BLaER1 treated with 17β-estradiol and CSF1 and Interleukin-3, amounts not matched to agents 10 nM and 100 nM (cell line): ENCODE measurements around the gene LRRC18.

ENCODE experiments used
- H3K27ac ChIP-seq, 11 experiments: shearing (Covaris generic); formaldehyde crosslinking; 2 replicates each; pipeline ENCODE4 v1.8.1; 2022
- H3K27me3 ChIP-seq, 11 experiments: shearing (Covaris generic); formaldehyde crosslinking; 2 replicates each; pipeline ENCODE4 v1.8.1; 2022
- H3K36me3 ChIP-seq, 11 experiments: shearing (Covaris generic); formaldehyde crosslinking; 2 replicates each; pipeline ENCODE4 v1.8.1; 2022
- H3K4me1 ChIP-seq, 10 experiments: shearing (Covaris generic); formaldehyde crosslinking; 2 replicates each; pipeline ENCODE4 v1.8.1; 2022
- H3K4me2 ChIP-seq, 11 experiments: shearing (Covaris generic); formaldehyde crosslinking; 2 replicates each; pipeline ENCODE4 v1.8.1; 2022
- H3K4me3 ChIP-seq, 10 experiments: shearing (Covaris generic); formaldehyde crosslinking; 2 replicates each; pipeline ENCODE4 v1.8.1; 2022
- H3K9ac ChIP-seq, 11 experiments: shearing (Covaris generic); formaldehyde crosslinking; 2 replicates each; pipeline ENCODE4 v1.8.1; 2022
- H3K9me3 ChIP-seq, 11 experiments: shearing (Covaris generic); formaldehyde crosslinking; replicated peaks in 1 of 11; 2 replicates each; pipeline ENCODE4 v1.8.1; 2022
- H4K20me1 ChIP-seq, 11 experiments: shearing (Covaris generic); formaldehyde crosslinking; 2 replicates each; pipeline ENCODE4 v1.8.1; 2022
- Cebpa-rat ChIP-seq, 11 experiments: shearing (Covaris generic); IDR thresholded peaks; 2 replicates each; pipeline ENCODE4 v1.8.1; 2022

LRRC18 gene

DNA sequence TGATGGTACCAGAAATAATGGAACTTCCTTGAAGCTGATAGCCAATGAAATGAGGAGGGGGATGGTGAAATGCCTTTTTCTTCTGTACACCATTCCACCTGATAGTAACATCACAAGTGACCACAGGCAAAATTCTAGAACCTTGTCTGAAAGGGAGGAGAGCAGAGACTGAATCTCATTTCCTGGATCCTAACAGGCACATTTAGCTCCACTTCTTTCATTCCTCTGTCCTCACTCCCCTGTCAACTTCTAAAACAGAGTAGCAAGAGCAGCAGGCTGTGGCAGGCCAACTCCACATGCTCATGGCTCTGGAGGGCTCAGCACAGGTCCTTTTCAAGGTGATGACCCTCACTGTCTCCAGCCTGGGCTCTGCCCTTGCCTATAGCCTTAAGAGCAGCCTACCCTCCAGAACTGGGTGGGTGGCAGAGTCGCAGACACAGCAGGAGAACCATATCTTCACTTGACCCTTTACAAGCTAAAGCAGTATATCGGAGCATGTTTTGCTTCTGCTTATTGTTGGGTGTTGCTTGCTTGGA is at the start of gene LRRC18:
Gene LRRC18 (minus strand): TSS at position 51 of the 536 bp plus-strand sequence. CDS start 25,685 bp downstream, outside the sequence.
- Histone ChIP-seq H3K4me2 (no peak within 1 kb of the TSS), H4K20me1 (peaks cover 0 to 5% (median 0%) of the 10 kb centered on the region in 11 experiments; a peak in 3 of 22 replicates), H3K36me3 (peaks cover 0 to 72% (median 0%) of the 10 kb centered on the region in 11 experiments; a peak in 9 of 22 replicates), H3K4me3 (no peak within 1 kb of the TSS), H3K9ac (no peak within 1 kb of the TSS), H3K27me3 (no peaks in the 10 kb centered on the region), H3K27ac (no peak within 1 kb of the TSS), H3K4me1 (no peaks in the 10 kb centered on the region), H3K9me3 (no peaks in the 10 kb centered on the region)
- TF ChIP-seq Cebpa-rat (IDR thresholded peaks at IDR 0.05), result no peak

DNA sequence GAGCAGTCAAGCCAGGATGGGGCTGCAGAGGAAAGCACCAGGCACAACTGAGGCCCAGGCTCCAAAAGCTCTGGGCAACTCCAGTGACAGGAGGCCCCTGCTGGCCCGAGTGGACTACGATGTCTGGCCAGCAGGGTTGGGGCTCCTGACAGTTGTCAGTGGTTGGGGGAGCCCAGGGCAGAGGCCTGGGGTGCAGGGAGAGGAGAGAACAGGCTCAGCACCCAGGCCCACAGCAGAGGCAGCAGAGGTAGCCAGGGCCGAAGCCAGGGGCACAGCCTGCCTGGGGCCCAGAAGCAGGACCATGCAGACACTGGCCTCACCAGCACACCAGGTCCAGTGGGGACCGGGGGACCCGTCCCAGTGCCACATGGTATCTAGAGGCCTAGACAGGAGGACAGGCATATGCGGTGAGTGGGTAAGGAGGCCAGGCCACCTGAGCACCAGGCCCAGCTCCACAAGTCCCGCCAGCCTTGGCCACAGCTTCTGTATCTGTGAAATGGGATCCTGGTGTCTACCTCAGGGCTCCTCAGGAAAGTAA is 46.0 kb upstream of the LRRC18 start:
- Histone ChIP-seq H4K20me1 (peaks cover 0 to 7% (median 0%) of the 10 kb centered on the region in 11 experiments; a peak in 2 of 22 replicates), H3K4me3 (no peak overlapping the region), H3K27me3 (no peaks in the 10 kb centered on the region), H3K4me2 (no peak overlapping the region), H3K4me1 (0 out of 20 replicates have a peak, but pooled peaks cover 0 to 8% (median 0%) of the 10 kb centered on the region in 10 experiments), H3K27ac (no peak overlapping the region), H3K9me3 (no peaks in the 10 kb centered on the region), H3K9ac (no peak overlapping the region), H3K36me3 (peaks cover 0 to 35% (median 0%) of the 10 kb centered on the region in 11 experiments; a peak in 8 of 22 replicates)
- TF ChIP-seq Cebpa-rat (IDR thresholded peaks at IDR 0.05), result no peak

DNA sequence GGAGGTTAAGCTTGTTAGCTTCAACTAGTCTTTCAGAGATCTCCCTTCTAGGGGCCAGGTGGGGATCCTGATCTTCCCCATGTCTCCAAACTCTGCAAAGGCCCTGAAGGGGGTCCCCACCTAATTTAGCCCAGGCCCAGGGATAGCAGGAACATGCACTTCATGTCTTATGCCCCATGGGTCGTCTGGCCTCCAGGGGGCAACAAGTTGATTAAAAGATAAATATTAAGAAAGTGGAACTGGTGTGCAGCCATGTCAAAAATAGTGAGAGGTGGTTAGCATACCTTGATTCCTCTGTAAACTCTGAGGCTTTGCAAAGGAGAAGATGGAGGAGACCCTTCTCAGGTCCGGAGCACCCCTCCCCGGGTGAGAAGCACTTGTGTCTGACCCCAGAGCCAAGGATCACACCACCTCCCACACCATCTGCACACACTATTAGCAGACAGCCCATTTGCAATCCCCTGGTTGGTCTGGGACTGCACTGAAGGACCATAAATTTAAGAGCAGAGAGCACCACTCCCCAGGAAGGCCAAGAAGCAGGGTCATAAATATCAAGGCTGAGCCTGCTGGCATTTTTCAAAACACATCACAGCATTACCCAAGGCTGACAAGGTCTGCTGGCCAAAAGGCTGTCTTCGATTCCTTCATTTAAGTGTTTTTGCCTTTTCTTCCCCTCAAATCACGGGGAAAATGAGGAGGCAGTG is 44.2 kb upstream of the LRRC18 start:
- Histone ChIP-seq H3K36me3 (peaks cover 0 to 50% (median 0%) of the 10 kb centered on the region in 11 experiments; a peak in 8 of 22 replicates), H3K27ac (no peak overlapping the region), H4K20me1 (peaks cover 0 to 7% (median 0%) of the 10 kb centered on the region in 11 experiments; a peak in 2 of 22 replicates), H3K4me2 (no peak overlapping the region), H3K27me3 (no peaks in the 10 kb centered on the region), H3K4me3 (no peak overlapping the region), H3K9ac (no peak overlapping the region), H3K4me1 (0 out of 20 replicates have a peak, but pooled peaks cover 0 to 8% (median 0%) of the 10 kb centered on the region in 10 experiments), H3K9me3 (no peaks in the 10 kb centered on the region)
- no peak for TF ChIP-seq Cebpa-rat (IDR thresholded peaks at IDR 0.05)

DNA sequence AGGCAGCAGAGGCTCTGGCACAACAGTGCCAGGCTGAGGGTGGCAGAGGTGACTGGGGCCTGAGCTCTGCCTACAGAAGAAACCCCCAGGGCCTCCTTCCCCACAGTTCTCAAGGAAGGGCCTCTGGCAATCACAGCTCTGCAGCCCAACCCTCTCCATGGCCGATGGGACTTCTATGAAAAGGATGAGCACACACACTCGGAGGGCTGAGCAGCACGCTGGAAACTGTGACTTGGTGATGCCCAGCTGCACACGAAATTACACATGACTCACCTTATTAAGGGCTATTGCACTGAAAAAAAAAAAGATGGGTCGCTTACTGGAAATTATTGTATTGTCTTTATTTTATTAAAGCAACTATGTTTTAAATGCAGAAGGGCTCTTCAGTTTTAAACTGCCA is 42.9 kb upstream of the LRRC18 start:
- no peak overlapping the region for H3K9ac ChIP-seq
- no peak overlapping the region for H3K27ac ChIP-seq
- H3K9me3 ChIP-seq, result no peaks in the 10 kb centered on the region
- 0 out of 20 replicates have a peak, but pooled peaks cover 0 to 8% (median 0%) of the 10 kb centered on the region in 10 experiments for H3K4me1 ChIP-seq
- H3K36me3 ChIP-seq, result peaks cover 0 to 62% (median 0%) of the 10 kb centered on the region in 11 experiments; a peak in 9 of 22 replicates
- H3K4me2 ChIP-seq, result no peak overlapping the region
- TF ChIP-seq Cebpa-rat (IDR thresholded peaks at IDR 0.05), result no peak
- H4K20me1 ChIP-seq, result peaks cover 0 to 7% (median 0%) of the 10 kb centered on the region in 11 experiments; a peak in 2 of 22 replicates
- no peak overlapping the region for H3K4me3 ChIP-seq
- no peaks in the 10 kb centered on the region for H3K27me3 ChIP-seq

DNA sequence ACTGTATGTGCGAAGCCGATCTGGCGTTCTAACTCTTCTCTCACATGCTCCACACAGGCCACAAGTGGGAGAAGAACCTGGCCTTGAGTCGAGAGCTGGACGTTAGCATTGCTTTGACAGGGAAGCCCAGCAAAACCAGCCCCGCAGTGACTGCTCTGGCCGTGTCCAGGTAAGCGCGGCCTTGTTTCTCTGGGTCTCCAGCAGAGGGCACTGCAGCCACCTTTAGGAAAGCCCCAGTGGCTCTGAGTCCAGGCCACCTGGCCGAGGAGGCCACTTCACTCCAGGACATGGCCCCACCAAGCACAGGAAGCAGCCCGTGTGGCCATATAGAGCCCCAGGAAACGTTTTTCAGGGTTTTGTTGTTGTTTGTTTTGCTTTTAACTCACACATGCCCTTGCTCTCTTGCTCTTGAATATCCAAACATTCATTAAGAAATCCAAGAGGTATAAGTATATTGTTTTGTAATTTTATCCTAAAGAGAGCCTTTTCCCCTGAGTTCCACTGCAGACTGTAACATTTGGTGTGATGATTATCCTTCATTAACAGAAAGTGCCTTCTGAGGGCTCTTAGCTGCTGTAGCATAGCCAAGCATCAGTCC is 41.8 kb upstream of the LRRC18 start:
- Histone ChIP-seq H4K20me1 (peaks cover 0 to 7% (median 0%) of the 10 kb centered on the region in 11 experiments; a peak in 2 of 22 replicates), H3K27me3 (no peaks in the 10 kb centered on the region), H3K9ac (no peak overlapping the region), H3K4me1 (0 out of 20 replicates have a peak, but pooled peaks cover 0 to 8% (median 0%) of the 10 kb centered on the region in 10 experiments), H3K4me3 (no peak overlapping the region), H3K36me3 (peaks cover 0 to 74% (median 0%) of the 10 kb centered on the region in 11 experiments; a peak in 10 of 22 replicates), H3K9me3 (no peaks in the 10 kb centered on the region), H3K27ac (no peak overlapping the region), H3K4me2 (no peak overlapping the region)
- no peak for TF ChIP-seq Cebpa-rat (IDR thresholded peaks at IDR 0.05)

DNA sequence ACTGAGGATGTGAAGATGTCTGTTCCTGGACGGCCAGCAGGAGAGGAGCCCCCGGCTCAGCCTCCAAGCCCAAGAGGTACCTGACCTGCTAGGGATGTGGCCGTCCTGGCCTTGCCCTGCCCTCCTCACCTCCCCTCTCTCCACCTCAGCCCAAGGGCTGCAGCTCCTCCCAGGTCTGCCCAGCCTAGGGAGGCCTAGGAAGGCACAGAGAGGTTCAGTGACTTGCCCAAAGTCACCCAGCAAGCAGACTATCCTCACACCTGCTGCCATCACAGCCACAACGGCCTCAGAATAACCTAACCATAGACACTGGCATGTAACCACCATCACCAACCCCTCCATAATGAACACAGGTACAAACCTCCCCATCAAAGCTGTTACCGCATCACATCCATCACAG is 38.7 kb upstream of the LRRC18 start:
- H3K27ac ChIP-seq, result no peak overlapping the region
- no peak overlapping the region for H3K9ac ChIP-seq
- H3K9me3 ChIP-seq, result peaks cover 0 to under 1% (median 0%) of the 10 kb centered on the region in 11 experiments; a peak in 1 of 22 replicates
- peaks cover 0 to 89% (median under 1%) of the 10 kb centered on the region in 11 experiments; a peak in 11 of 22 replicates for H3K36me3 ChIP-seq
- H3K4me2 ChIP-seq, result no peak overlapping the region
- H4K20me1 ChIP-seq, result peaks cover 0 to 7% (median 0%) of the 10 kb centered on the region in 11 experiments; a peak in 1 of 22 replicates
- no peak for TF ChIP-seq Cebpa-rat (IDR thresholded peaks at IDR 0.05)
- H3K27me3 ChIP-seq, result no peaks in the 10 kb centered on the region
- H3K4me3 ChIP-seq, result no peak overlapping the region
- 0 out of 20 replicates have a peak, but pooled peaks cover 0 to 8% (median 0%) of the 10 kb centered on the region in 10 experiments for H3K4me1 ChIP-seq

DNA sequence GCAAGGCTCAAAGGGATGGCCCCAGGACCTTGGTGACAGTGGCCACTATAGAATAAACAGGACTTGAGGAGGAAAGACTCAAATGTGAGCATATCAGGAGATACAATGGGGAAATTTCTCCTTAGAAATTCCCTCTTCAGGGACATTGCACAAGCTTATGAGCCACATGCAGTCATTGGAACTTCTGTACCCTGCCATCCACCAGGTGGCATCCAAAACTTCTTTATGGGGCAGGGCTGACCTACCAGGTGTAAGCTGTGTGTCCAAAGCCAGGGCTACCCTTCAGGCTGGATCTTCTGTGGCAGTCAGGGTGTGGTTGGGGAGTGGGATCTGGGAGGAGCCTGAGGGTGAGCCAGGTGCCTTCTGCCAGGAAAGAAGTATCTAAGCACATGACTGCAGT is 36.6 kb upstream of the LRRC18 start:
- Histone ChIP-seq H3K4me3 (no peak overlapping the region), H3K4me2 (no peak overlapping the region), H4K20me1 (no peaks in the 10 kb centered on the region), H3K4me1 (no peaks in the 10 kb centered on the region), H3K36me3 (peaks cover 0 to 90% (median 7%) of the 10 kb centered on the region in 11 experiments; a peak in 11 of 22 replicates), H3K9me3 (peaks cover 0 to 10% (median 5%) of the 10 kb centered on the region in 11 experiments; a peak in 5 of 22 replicates), H3K27me3 (no peaks in the 10 kb centered on the region), H3K27ac (no peak overlapping the region), H3K9ac (no peak overlapping the region)
- no peak for TF ChIP-seq Cebpa-rat (IDR thresholded peaks at IDR 0.05)

DNA sequence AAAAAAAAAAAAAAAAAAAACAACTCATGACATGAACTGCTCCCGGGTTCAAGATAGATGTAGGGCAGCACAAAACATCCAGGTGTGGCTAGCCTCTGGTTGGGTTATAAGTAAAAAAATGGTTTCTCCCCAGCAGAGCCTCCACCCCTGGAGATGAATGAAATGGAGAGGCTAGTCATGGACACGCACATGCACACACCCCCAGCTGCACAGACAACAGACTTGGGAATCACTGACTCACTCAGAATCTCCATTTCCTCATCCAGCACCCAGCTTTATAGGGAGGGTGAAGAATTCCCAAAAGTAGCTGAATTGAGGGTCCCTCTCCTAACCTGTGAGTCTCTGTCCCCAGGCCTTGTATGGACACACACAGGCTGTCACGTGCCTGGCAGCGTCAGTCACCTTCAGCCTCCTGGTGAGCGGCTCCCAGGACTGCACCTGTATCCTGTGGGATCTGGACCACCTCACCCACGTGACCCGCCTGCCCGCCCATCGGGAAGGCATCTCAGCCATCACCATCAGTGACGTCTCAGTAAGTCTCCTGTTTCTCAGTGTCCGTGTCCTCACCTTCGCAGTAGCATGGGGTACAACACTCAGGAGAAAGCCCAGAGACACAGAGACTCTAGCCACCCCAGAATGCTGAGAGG is 35.0 kb upstream of the LRRC18 start:
- Histone ChIP-seq H3K4me2 (no peak overlapping the region), H3K27ac (no peak overlapping the region), H4K20me1 (no peaks in the 10 kb centered on the region), H3K9me3 (peaks cover 0 to 10% (median 5%) of the 10 kb centered on the region in 11 experiments; a peak in 5 of 22 replicates), H3K36me3 (peaks cover 0 to 98% (median 7%) of the 10 kb centered on the region in 11 experiments; a peak in 11 of 22 replicates), H3K9ac (no peak overlapping the region), H3K4me1 (no peaks in the 10 kb centered on the region), H3K27me3 (no peaks in the 10 kb centered on the region), H3K4me3 (no peak overlapping the region)
- TF ChIP-seq Cebpa-rat (IDR thresholded peaks at IDR 0.05), result no peak
